H1 (cell line): ENCODE measurements around the gene ATP2C1. TPM values are rescaled to one million over a fixed set of nuclear protein-coding genes. Genes with fewer than 3 reads are reported as not detected.

Experiments
- polyA plus RNA-seq, 7 experiments: library from polyadenylated mRNA; depleted of rRNA in 3 of 7; stranded (reverse) in 5 of 7; unstranded in 2 of 7; fragments of >200 nt in 5 of 7; fragments of 200-250 nt in 2 of 7; gene quantifications; 1 replicate in 5 of 7; 2 replicates in 1 of 7; 4 replicates in 1 of 7; pipeline versions ENCODE4 v1.2.1 to v1.2.3, GENCODE V29; 2011 to 2013; ENCODE audit warnings: missing spikeins in 2 of 7, mixed read lengths in 2 of 7
- total RNA-seq: library from RNA; stranded (reverse); fragmentation: NEBNext Ultra II Directional; extraction: Animal tissue kit (Norgen Biotek cat#: 25700); gene quantifications from 2 replicates; pipeline ENCODE4 v1.2.1, GENCODE V29; 2021
- TF ChIP-seq, protein P1 (sequence below): fragments of 300-600 bp; sonication (generic); IDR thresholded peaks from 2 replicates; pipeline ENCODE4 v1.7.1; 2012; ENCODE audit warnings: low read length, moderate library complexity, mild to moderate bottlenecking, inconsistent platforms; ENCODE audit not compliant: insufficient replicate concordance

ATP2C1 gene
- total and polyA plus RNA-seq, 2 of the 8 experiments (the other 6 are each of a cell fraction or from before 2014, with no cell fraction given) = 50.7 to 68.5 TPM

DNA sequence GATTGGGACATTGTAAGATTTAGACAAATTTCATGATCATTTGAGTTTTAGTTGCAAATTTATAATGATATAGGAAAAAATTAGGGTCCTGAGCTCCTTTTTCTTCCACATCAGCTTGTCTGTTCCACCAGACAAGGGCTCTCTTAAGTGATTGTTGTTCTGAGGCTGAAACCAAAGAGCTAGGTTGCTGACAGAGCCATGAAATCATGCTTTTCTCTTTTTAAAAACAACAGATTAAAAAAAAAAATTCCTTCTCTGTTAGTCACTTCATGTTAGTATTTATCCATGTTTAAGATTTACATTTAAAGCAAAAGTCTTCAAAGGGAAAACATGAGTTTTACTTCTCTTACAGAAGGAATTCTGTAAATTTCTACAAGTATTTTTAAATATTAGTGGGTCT, 56.8 kb downstream of the ATP2C1 start (continued):
- TF ChIP-seq, protein P1, sequence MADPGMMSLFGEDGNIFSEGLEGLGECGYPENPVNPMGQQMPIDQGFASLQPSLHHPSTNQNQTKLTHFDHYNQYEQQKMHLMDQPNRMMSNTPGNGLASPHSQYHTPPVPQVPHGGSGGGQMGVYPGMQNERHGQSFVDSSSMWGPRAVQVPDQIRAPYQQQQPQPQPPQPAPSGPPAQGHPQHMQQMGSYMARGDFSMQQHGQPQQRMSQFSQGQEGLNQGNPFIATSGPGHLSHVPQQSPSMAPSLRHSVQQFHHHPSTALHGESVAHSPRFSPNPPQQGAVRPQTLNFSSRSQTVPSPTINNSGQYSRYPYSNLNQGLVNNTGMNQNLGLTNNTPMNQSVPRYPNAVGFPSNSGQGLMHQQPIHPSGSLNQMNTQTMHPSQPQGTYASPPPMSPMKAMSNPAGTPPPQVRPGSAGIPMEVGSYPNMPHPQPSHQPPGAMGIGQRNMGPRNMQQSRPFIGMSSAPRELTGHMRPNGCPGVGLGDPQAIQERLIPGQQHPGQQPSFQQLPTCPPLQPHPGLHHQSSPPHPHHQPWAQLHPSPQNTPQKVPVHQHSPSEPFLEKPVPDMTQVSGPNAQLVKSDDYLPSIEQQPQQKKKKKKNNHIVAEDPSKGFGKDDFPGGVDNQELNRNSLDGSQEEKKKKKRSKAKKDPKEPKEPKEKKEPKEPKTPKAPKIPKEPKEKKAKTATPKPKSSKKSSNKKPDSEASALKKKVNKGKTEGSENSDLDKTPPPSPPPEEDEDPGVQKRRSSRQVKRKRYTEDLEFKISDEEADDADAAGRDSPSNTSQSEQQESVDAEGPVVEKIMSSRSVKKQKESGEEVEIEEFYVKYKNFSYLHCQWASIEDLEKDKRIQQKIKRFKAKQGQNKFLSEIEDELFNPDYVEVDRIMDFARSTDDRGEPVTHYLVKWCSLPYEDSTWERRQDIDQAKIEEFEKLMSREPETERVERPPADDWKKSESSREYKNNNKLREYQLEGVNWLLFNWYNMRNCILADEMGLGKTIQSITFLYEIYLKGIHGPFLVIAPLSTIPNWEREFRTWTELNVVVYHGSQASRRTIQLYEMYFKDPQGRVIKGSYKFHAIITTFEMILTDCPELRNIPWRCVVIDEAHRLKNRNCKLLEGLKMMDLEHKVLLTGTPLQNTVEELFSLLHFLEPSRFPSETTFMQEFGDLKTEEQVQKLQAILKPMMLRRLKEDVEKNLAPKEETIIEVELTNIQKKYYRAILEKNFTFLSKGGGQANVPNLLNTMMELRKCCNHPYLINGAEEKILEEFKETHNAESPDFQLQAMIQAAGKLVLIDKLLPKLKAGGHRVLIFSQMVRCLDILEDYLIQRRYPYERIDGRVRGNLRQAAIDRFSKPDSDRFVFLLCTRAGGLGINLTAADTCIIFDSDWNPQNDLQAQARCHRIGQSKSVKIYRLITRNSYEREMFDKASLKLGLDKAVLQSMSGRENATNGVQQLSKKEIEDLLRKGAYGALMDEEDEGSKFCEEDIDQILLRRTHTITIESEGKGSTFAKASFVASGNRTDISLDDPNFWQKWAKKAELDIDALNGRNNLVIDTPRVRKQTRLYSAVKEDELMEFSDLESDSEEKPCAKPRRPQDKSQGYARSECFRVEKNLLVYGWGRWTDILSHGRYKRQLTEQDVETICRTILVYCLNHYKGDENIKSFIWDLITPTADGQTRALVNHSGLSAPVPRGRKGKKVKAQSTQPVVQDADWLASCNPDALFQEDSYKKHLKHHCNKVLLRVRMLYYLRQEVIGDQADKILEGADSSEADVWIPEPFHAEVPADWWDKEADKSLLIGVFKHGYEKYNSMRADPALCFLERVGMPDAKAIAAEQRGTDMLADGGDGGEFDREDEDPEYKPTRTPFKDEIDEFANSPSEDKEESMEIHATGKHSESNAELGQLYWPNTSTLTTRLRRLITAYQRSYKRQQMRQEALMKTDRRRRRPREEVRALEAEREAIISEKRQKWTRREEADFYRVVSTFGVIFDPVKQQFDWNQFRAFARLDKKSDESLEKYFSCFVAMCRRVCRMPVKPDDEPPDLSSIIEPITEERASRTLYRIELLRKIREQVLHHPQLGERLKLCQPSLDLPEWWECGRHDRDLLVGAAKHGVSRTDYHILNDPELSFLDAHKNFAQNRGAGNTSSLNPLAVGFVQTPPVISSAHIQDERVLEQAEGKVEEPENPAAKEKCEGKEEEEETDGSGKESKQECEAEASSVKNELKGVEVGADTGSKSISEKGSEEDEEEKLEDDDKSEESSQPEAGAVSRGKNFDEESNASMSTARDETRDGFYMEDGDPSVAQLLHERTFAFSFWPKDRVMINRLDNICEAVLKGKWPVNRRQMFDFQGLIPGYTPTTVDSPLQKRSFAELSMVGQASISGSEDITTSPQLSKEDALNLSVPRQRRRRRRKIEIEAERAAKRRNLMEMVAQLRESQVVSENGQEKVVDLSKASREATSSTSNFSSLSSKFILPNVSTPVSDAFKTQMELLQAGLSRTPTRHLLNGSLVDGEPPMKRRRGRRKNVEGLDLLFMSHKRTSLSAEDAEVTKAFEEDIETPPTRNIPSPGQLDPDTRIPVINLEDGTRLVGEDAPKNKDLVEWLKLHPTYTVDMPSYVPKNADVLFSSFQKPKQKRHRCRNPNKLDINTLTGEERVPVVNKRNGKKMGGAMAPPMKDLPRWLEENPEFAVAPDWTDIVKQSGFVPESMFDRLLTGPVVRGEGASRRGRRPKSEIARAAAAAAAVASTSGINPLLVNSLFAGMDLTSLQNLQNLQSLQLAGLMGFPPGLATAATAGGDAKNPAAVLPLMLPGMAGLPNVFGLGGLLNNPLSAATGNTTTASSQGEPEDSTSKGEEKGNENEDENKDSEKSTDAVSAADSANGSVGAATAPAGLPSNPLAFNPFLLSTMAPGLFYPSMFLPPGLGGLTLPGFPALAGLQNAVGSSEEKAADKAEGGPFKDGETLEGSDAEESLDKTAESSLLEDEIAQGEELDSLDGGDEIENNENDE = no peak
- TF ChIP-seq, all 59 proteins: peak for 0
